Activated T-helper 1 cell treated with anti-CD3 and anti-CD28 coated beads, Interleukin-2, amount 50 U/mL, for 16 hours (primary cell): ENCODE data around the gene GSAP.

Experiments
- DNase-seq, 2 donors: peaks; one replicate each; pipeline ENCODE4 v3.0.0-alpha.2; 2020; ENCODE audit warnings: low read depth in 1 of 2, low spot score in 1 of 2

GSAP gene

GRCh38 chr7:77409005-77409738, 7.0 kb downstream of the GSAP start:
- DNase-seq: no peak

GRCh38 chr7:77407906-77408305, 8.2 kb downstream of the GSAP start:
- DNase-seq: no peak

GRCh38 chr7:77406421-77406820, 9.7 kb downstream of the GSAP start:
- no peak for DNase-seq

GRCh38 chr7:77404641-77405040, 11.5 kb downstream of the GSAP start:
- DNase-seq: no peak

GRCh38 chr7:77403957-77404356, 12.2 kb downstream of the GSAP start:
- no peak for DNase-seq

GRCh38 chr7:77402818-77403217, 13.3 kb downstream of the GSAP start:
- no peak for DNase-seq

- no peak for DNase-seq
Measured at GRCh38 chr7:77401002-77401401, 15.1 kb downstream of the GSAP start.

GRCh38 chr7:77399816-77400215, 16.3 kb downstream of the GSAP start:
- no peak for DNase-seq

- DNase-seq: no peak
Measured at GRCh38 chr7:77396894-77397547, 19.1 kb downstream of the GSAP start.

GRCh38 chr7:77395626-77396025, 20.5 kb downstream of the GSAP start:
- no peak for DNase-seq

GRCh38 chr7:77393954-77394353, 22.2 kb downstream of the GSAP start:
- no peak for DNase-seq

- DNase-seq: no peak
Measured at GRCh38 chr7:77393261-77393660, 22.9 kb downstream of the GSAP start.

GRCh38 chr7:77391230-77391629, 24.9 kb downstream of the GSAP start:
- no peak for DNase-seq

GRCh38 chr7:77388055-77388641, 28.0 kb downstream of the GSAP start:
- DNase-seq: no peak

- no peak for DNase-seq
Measured at GRCh38 chr7:77386165-77386822, 29.9 kb downstream of the GSAP start.

- DNase-seq: no peak
Measured at GRCh38 chr7:77383333-77383740, 32.8 kb downstream of the GSAP start.

GRCh38 chr7:77382532-77382931, 33.6 kb downstream of the GSAP start:
- DNase-seq: no peak

- DNase-seq: no peak
Measured at GRCh38 chr7:77378584-77378983, 37.6 kb downstream of the GSAP start.

GRCh38 chr7:77370606-77371005, 45.5 kb downstream of the GSAP start:
- DNase-seq: no peak

- DNase-seq: no peak
Measured at GRCh38 chr7:77368974-77369373, 47.2 kb downstream of the GSAP start.

- DNase-seq: no peak
Measured at GRCh38 chr7:77367976-77368375, 48.2 kb downstream of the GSAP start.

GRCh38 chr7:77362905-77363304, 53.2 kb downstream of the GSAP start:
- no peak for DNase-seq
